ENCODE data around the gene NRXN3. TPM values are rescaled to one million over a fixed set of nuclear protein-coding genes. Genes with fewer than 3 reads are reported as not detected.
"Not testable (repeated sequence)": the region's sequence is repeated elsewhere in the genome, so short reads cannot be mapped to it uniquely, and the experiment has no call there.

Gene NRXN3
- total RNA-seq, 1 donor, result 2.5 TPM

DNA sequence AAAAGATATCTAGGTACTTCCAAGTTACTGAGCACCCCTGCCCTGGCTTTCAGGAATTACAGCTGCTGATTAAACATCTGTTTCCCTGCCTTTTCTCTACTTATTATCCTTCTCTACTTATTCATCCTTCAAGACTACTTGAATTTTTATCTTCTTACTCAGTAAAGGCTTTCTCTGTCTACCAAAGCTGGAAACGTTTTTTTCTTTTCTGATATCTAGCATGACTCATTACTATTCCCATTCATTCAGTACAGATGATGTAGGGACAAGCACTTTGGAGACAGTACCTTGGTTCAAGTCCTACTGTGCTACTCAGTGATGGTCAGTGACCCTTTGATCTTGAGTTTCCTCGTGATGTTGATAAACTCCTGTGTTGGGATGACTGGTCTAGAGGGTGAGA lies 848.7 kb downstream of the NRXN3 start:
- Histone ChIP-seq H3K4me2 (ENCODE audit: insufficient read depth, low read length) (no peak overlapping the region), H3K4me1 (ENCODE audit: insufficient read depth, low read length) (peaks cover 25% of the 10 kb centered on the region), H3K27me3 (ENCODE audit: insufficient read depth, low read length) (no peaks in the 10 kb centered on the region), H3K27ac (ENCODE audit: low read depth, low read length) (no peak overlapping the region), H3K9me3 (ENCODE audit: low read depth, low read length) (no peaks in the 10 kb centered on the region), H3K4me3 (ENCODE audit: insufficient read depth, low read length) (no peak overlapping the region), H4K20me1 (ENCODE audit: insufficient read depth, low read length) (no peaks in the 10 kb centered on the region), H2AFZ (ENCODE audit: low read length) (no peak overlapping the region), H3K79me2 (ENCODE audit: insufficient read depth, low read length) (no peaks in the 10 kb centered on the region), H3K36me3 (ENCODE audit: insufficient read depth, low read length) (no peaks in the 10 kb centered on the region)
- DNase-seq (ENCODE audit: insufficient read length, low spot score, missing footprints), result peak; percentile 82
- TF ChIP-seq, protein P1, sequence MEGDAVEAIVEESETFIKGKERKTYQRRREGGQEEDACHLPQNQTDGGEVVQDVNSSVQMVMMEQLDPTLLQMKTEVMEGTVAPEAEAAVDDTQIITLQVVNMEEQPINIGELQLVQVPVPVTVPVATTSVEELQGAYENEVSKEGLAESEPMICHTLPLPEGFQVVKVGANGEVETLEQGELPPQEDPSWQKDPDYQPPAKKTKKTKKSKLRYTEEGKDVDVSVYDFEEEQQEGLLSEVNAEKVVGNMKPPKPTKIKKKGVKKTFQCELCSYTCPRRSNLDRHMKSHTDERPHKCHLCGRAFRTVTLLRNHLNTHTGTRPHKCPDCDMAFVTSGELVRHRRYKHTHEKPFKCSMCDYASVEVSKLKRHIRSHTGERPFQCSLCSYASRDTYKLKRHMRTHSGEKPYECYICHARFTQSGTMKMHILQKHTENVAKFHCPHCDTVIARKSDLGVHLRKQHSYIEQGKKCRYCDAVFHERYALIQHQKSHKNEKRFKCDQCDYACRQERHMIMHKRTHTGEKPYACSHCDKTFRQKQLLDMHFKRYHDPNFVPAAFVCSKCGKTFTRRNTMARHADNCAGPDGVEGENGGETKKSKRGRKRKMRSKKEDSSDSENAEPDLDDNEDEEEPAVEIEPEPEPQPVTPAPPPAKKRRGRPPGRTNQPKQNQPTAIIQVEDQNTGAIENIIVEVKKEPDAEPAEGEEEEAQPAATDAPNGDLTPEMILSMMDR (IDR thresholded peaks at IDR 0.05; ENCODE audit: extremely low read depth, low read depth, low read length), result no peak

DNA sequence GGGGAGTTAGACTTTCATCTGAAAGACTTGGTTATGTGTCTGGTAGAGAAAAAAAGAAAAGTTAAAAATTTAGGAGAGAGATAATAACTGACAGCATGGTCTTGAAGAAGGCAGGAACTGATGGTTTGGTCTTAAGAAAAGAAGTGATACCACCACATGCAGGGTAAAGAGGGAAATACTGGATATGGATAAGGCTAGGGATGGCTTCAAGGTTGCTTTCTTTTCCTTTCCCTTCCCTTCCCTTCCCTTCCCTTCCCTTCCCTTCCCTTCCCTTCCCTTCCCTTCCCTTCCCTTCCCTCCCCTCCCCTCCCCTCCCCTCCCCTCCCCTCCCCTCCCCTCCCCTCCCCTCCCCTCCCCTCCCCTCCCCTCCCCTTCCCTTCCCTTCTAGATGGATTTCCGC lies 849.7 kb downstream of the NRXN3 start:
- not testable (repeated sequence) for H3K4me3 ChIP-seq (ENCODE audit: insufficient read depth, low read length); H3K4me2 ChIP-seq (ENCODE audit: insufficient read depth, low read length); H3K36me3 ChIP-seq (ENCODE audit: insufficient read depth, low read length); H3K79me2 ChIP-seq (ENCODE audit: insufficient read depth, low read length); H3K27me3 ChIP-seq (ENCODE audit: insufficient read depth, low read length); H3K9me3 ChIP-seq (ENCODE audit: low read depth, low read length); H4K20me1 ChIP-seq (ENCODE audit: insufficient read depth, low read length); H2AFZ ChIP-seq (ENCODE audit: low read length); DNase-seq (ENCODE audit: insufficient read length, low spot score, missing footprints); H3K27ac ChIP-seq (ENCODE audit: low read depth, low read length)
- H3K4me1 ChIP-seq (ENCODE audit: insufficient read depth, low read length), result peaks cover 25% of the 10 kb centered on the region

DNA sequence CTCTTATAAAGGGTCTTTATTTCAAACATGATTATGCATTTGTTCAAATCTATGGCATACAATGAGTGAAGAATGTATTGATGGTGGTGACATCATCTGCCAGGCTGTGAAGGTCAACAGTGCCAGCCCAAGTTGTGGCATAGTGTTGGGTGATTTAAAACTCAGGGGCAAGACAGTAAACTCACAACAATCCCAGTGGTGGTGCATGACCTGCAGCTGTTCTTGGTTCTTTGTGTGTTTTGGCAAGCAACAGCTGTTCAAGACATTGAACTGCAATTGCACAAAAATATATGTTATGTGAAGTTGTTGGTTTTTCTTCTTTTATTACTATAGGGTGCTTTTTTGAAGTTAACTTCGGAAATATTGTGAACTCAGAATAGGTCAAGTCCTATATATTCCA lies 851.6 kb downstream of the NRXN3 start:
- Histone ChIP-seq H4K20me1 (ENCODE audit: insufficient read depth, low read length) (no peaks in the 10 kb centered on the region), H3K79me2 (ENCODE audit: insufficient read depth, low read length) (no peaks in the 10 kb centered on the region), H3K27ac (ENCODE audit: low read depth, low read length) (no peak overlapping the region), H2AFZ (ENCODE audit: low read length) (no peak overlapping the region), H3K4me2 (ENCODE audit: insufficient read depth, low read length) (no peak overlapping the region), H3K36me3 (ENCODE audit: insufficient read depth, low read length) (no peaks in the 10 kb centered on the region), H3K9me3 (ENCODE audit: low read depth, low read length) (no peaks in the 10 kb centered on the region), H3K4me1 (ENCODE audit: insufficient read depth, low read length) (peaks cover 20% of the 10 kb centered on the region), H3K4me3 (ENCODE audit: insufficient read depth, low read length) (no peak overlapping the region), H3K27me3 (ENCODE audit: insufficient read depth, low read length) (no peaks in the 10 kb centered on the region)
- TF ChIP-seq, protein P1 (IDR thresholded peaks at IDR 0.05; ENCODE audit: extremely low read depth, low read depth, low read length), result no peak
- DNase-seq (ENCODE audit: insufficient read length, low spot score, missing footprints), result no peak

DNA sequence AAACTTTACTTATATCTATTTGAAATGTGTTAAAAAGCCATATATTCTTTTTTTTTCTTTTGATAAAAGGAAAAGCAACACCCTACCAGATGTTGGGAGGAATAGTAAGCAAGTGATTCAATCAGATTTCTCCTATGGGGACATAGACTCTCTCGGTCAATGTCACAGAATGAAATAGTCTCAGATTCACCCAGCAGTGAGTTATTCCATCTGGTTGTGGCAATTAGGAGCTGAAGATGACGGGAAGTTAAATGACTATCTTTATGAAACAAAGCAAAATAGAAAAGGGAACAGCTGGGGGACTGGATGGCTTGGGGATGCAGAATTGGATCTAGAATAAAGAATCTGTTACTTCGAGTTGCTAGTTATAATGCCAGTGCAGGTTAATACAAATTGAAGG lies 857.0 kb downstream of the NRXN3 start:
- no peak overlapping the region for H2AFZ ChIP-seq (ENCODE audit: low read length)

More for the DNA sequence above, 857.0 kb downstream of the NRXN3 start:
- Histone ChIP-seq H3K4me2 (ENCODE audit: insufficient read depth, low read length) (no peak overlapping the region), H4K20me1 (ENCODE audit: insufficient read depth, low read length) (no peaks in the 10 kb centered on the region), H3K27ac (ENCODE audit: low read depth, low read length) (no peak overlapping the region), H3K4me1 (ENCODE audit: insufficient read depth, low read length) (no peaks in the 10 kb centered on the region), H3K9me3 (ENCODE audit: low read depth, low read length) (no peaks in the 10 kb centered on the region), H3K4me3 (ENCODE audit: insufficient read depth, low read length) (no peak overlapping the region), H3K27me3 (ENCODE audit: insufficient read depth, low read length) (no peaks in the 10 kb centered on the region), H3K36me3 (ENCODE audit: insufficient read depth, low read length) (no peaks in the 10 kb centered on the region), H3K79me2 (ENCODE audit: insufficient read depth, low read length) (no peaks in the 10 kb centered on the region)
- TF ChIP-seq, protein P1 (IDR thresholded peaks at IDR 0.05; ENCODE audit: extremely low read depth, low read depth, low read length), result no peak
- peak; percentile 70 for DNase-seq (ENCODE audit: insufficient read length, low spot score, missing footprints)

All from osteoblast (primary cell).